GM19238 (cell line): ENCODE results near the gene NANS.

Experiments
- DNase-seq: peaks from one replicate; pipeline ENCODE4 v3.0.0; 2011; ENCODE audit warnings: low spot score; ENCODE audit not compliant: insufficient read length

NANS gene

DNA sequence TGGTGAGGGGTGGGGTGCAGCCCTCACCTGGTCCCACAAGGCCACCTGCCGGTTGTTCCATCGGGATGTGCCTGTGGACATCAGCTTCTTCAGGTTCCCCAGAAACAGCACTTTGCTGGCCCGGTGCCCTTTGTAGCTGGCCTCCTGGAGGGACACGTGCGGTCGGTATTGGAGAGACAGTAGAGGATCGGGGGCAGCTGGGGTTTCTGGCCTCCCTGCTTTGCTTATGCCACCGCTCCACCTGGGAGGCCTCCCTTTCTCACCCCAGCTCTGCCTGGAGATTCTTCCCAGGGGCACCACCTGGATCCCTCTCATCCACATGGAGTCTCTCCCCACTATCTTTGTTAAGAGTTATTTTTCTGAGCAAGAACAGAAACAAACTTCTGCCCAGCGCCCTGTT lies 75.6 kb downstream of the NANS start:
- DNase-seq: no peak
